Tibial nerve (tissue), 3 donors: ENCODE results near the gene TMEM120B.

ENCODE experiments used
- POLR2A ChIP-seq, 2 donors: fragments of 450-650 bp; IDR thresholded peaks; one replicate each; pipeline ENCODE4 v1.6.1; 2017; ENCODE audit warnings: antibody characterized with exemption in 2 of 2, mild to moderate bottlenecking in 2 of 2, moderate library complexity in 2 of 2
- TF ChIP-seq, protein P1 (sequence below), 5 experiments: fragments of 200-600 bp in 3 of 5; fragments of 450-650 bp in 2 of 5; sonication (generic) in 3 of 5; IDR thresholded peaks; one replicate each; pipeline ENCODE4 v1.5.1; 2016 to 2019; ENCODE audit warnings: antibody characterized with exemption in 5 of 5, mild to moderate bottlenecking in 3 of 5, moderate library complexity in 2 of 5

DNA sequence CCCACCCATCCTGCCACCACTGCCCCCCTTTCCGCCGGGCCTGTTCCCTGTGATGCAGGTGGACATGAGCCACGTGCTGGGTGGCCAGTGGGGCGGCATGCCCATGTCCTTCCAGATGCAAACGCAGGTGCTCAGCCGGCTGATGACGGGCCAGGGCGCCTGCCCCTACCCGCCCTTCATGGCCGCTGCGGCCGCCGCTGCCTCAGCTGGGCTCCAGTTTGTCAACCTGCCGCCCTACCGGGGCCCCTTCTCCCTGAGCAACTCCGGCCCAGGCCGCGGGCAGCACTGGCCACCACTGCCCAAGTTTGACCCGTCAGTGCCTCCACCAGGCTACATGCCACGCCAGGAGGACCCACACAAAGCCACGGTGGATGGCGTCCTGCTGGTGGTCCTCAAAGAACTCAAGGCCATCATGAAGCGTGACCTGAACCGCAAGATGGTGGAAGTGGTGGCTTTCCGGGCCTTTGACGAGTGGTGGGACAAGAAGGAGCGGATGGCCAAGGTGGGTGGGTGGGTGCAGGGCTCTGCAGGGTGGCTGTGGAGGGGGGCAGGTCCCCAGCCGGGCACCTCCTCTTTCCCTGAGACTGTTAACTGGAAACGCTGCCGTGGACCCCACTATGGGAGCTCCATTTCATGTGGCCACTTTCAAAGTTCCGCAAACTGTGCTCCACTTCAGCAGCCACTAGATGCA is 102.0 kb downstream of the TMEM120B start:
- TF ChIP-seq, protein P1, sequence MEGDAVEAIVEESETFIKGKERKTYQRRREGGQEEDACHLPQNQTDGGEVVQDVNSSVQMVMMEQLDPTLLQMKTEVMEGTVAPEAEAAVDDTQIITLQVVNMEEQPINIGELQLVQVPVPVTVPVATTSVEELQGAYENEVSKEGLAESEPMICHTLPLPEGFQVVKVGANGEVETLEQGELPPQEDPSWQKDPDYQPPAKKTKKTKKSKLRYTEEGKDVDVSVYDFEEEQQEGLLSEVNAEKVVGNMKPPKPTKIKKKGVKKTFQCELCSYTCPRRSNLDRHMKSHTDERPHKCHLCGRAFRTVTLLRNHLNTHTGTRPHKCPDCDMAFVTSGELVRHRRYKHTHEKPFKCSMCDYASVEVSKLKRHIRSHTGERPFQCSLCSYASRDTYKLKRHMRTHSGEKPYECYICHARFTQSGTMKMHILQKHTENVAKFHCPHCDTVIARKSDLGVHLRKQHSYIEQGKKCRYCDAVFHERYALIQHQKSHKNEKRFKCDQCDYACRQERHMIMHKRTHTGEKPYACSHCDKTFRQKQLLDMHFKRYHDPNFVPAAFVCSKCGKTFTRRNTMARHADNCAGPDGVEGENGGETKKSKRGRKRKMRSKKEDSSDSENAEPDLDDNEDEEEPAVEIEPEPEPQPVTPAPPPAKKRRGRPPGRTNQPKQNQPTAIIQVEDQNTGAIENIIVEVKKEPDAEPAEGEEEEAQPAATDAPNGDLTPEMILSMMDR (IDR thresholded peaks at IDR 0.05), result no peak
- TF ChIP-seq POLR2A (IDR thresholded peaks at IDR 0.05), result no peak
